Measurements from ENCODE around the gene PLAAT4. TPM values are rescaled to one million over a fixed set of nuclear protein-coding genes. Genes with fewer than 3 reads are reported as not detected.

Gene PLAAT4
- total and polyA plus RNA-seq, 2 donors (not counting 3 experiments of a cell fraction or from before 2014, with no cell fraction given) = 0.95 to 1.7 TPM

GRCh38 chr11:63560506-63561180 is 24.0 kb downstream of the PLAAT4 start:
- CTCF ChIA-PET = no interaction called here
- Histone ChIP-seq H3K9me1 (replicated peaks; ENCODE audit: control insufficient read depth, extremely low read depth, insufficient read depth, low read length) (no peaks in the 10 kb centered on the region), H3K79me2 (ENCODE audit: control insufficient read depth, insufficient read depth, low read length) (no peaks in the 10 kb centered on the region), H3K4me2 (ENCODE audit: insufficient read depth, low read length) (no peak overlapping the region), H4K20me1 (replicated peaks; ENCODE audit: control insufficient read depth, extremely low read depth, insufficient read depth, low read length) (no peaks in the 10 kb centered on the region), H3K4me1 (ENCODE audit: control insufficient read depth, extremely low read depth, insufficient read depth, low read length) (no peaks in the 10 kb centered on the region), H3K36me3 (ENCODE audit: control insufficient read depth in 2 of 2, extremely low read depth in 1 of 2, insufficient read depth in 2 of 2, low read length in 2 of 2) (no peaks in the 10 kb centered on the region), H2AFZ (ENCODE audit: low read depth, low read length) (no peak overlapping the region), H3K27ac (ENCODE audit: insufficient read depth, low read depth, low read length) (no peak overlapping the region), H3K4me3 (replicated peaks in 1 of 3; ENCODE audit: insufficient read depth in 1 of 3, low read depth in 1 of 3, low read length in 3 of 3) (no peak overlapping the region), H3K9ac (replicated peaks; ENCODE audit: extremely low read depth, insufficient read depth, low read length) (no peak overlapping the region), H3K9me3 (replicated peaks; ENCODE audit: control insufficient read depth, insufficient read depth, low read length) (no peaks in the 10 kb centered on the region), H3K27me3 (ENCODE audit: control insufficient read depth in 2 of 2, insufficient read depth in 2 of 2, low read length in 2 of 2) (peaks cover 0 to 11% of the 10 kb centered on the region in 2 experiments)
- TF ChIP-seq FOS (IDR thresholded peaks at IDR 0.05; ENCODE audit: borderline replicate concordance, insufficient read depth, low read length) = no peak
- TF ChIP-seq MYC (IDR thresholded peaks at IDR 0.05; ENCODE audit: low read depth, low read length) = no peak
- TF ChIP-seq POLR2A (IDR thresholded peaks at IDR 0.05; ENCODE audit: low read depth, low read length) = no peak
- TF ChIP-seq JUN (IDR thresholded peaks at IDR 0.05; ENCODE audit: borderline replicate concordance, insufficient read depth, insufficient read length, low read depth) = no peak
- TF ChIP-seq POLR2AphosphoS5 (IDR thresholded peaks at IDR 0.05; ENCODE audit: insufficient read depth, low read depth, low read length) = no peak
- TF ChIP-seq MAX (IDR thresholded peaks at IDR 0.05; ENCODE audit: insufficient read depth, insufficient read length) = no peak
- TF ChIP-seq GATA2 (IDR thresholded peaks at IDR 0.05; ENCODE audit: insufficient read depth, insufficient read length, low read depth, low read length) = no peak
- TF ChIP-seq EZH2 (IDR thresholded peaks at IDR 0.05; ENCODE audit: borderline replicate concordance, low read depth, low read length, severe bottlenecking) = no peak
- BruUV-seq (replicated peaks) = no TSS peak
- POLR2A ChIA-PET = interaction anchor here (0.6 kb wide), 1 partner anchor 561 kb away, joined by 8 read pairs; no protein-coding TSS in a partner anchor
- dilution Hi-C loops (cut with MboI; ENCODE audit: extremely low pct_ligation_motif_present, low sequenced_read_pairs) = no loop called here
- no peak for FAIRE-seq
- DNase-seq (ENCODE audit: low read depth, low spot score) = no peak
- intact Hi-C loops (cut with micrococcal nuclease) = no loop called here
